DND-41 (cell line): Measurements from ENCODE around the gene NCOA3.

Experiments used
- CTCF ChIP-seq: IDR thresholded peaks from 2 replicates; pipeline ENCODE4 v1.5.1; 2012; ENCODE audit warnings: borderline replicate concordance, low read length, moderate library complexity, mild to moderate bottlenecking; ENCODE audit not compliant: poor library complexity, severe bottlenecking; ENCODE audit errors: extremely low read depth
- EZH2 ChIP-seq: IDR thresholded peaks from 3 replicates; pipeline ENCODE4 v1.6.1; 2012; ENCODE audit warnings: borderline replicate concordance, low read depth, mild to moderate bottlenecking, moderate library complexity, low read length, inconsistent platforms; ENCODE audit not compliant: severe bottlenecking

- TF ChIP-seq CTCF (no peak), EZH2 (no peak)
These were observed 202.1 kb downstream of the NCOA3 start for GRCh38 chr20:47703748-47704147.
